HEK293 (cell line): ENCODE data around the gene GTF2H2C.
A peak's percentile ranks its signal among the peaks of the same experiment; 100 is the strongest.
"Not testable (repeated sequence)": the region's sequence is repeated elsewhere in the genome, so short reads cannot be mapped to it uniquely, and the experiment has no call there.

Source experiments
- CTCF ChIA-PET: fragments of 350-600 bp; formaldehyde crosslinking; extraction: SDS; loops from one replicate; lab custom pipeline; 2021; ENCODE audit warnings: antibody characterized with exemption; lab: Yijun Ruan, JAX
- POLR2A ChIA-PET: fragments of 300-600 bp; formaldehyde crosslinking; extraction: SDS; loops from one replicate; lab custom pipeline; 2020; ENCODE audit warnings: antibody characterized with exemption, inconsistent platforms; lab: Yijun Ruan, JAX
- H3K27ac ChIP-seq: fragments of 200-500 bp; sonication (Bioruptor generic); 2 replicates; pipeline ENCODE4 v1.5.1; 2014; ENCODE audit warnings: low read depth, low read length, control low read depth, inconsistent platforms; ENCODE audit errors: extremely low read depth
- H3K36me3 ChIP-seq, 2 experiments: fragments of 200-500 bp in 1 of 2; sonication (Bioruptor generic) in 1 of 2; 1 replicate in 1 of 2; 2 replicates in 1 of 2; pipeline ENCODE4 v1.5.1; 2014 to 2017; ENCODE audit warnings: inconsistent platforms in 2 of 2, low read length in 2 of 2; ENCODE audit not compliant: control insufficient read depth in 2 of 2, insufficient read depth in 1 of 2
- H3K4me1 ChIP-seq: fragments of 200-500 bp; sonication (Bioruptor generic); 2 replicates; pipeline ENCODE4 v1.5.1; 2014; ENCODE audit warnings: mild to moderate bottlenecking, low read length, inconsistent platforms; ENCODE audit not compliant: control insufficient read depth, insufficient read depth
- H3K4me3 ChIP-seq: 2 replicates; pipeline ENCODE4 v1.5.1; 2011; ENCODE audit warnings: low read depth, mild to moderate bottlenecking, control low read depth, low read length, moderate library complexity
- H3K9me3 ChIP-seq: fragments of 200-500 bp; sonication (Bioruptor generic); 2 replicates; pipeline ENCODE4 v1.5.1; 2014; ENCODE audit warnings: low read depth, low read length, inconsistent platforms; ENCODE audit not compliant: control insufficient read depth, insufficient read depth
- TCF7L2 ChIP-seq: IDR thresholded peaks from 2 replicates; pipeline ENCODE4 v1.6.1; 2011; ENCODE audit warnings: low read depth, mild to moderate bottlenecking, inconsistent platforms, low read length, moderate library complexity, borderline replicate concordance
- ZBTB11 ChIP-seq: fragments of 450-650 bp; formaldehyde crosslinking; conservative IDR thresholded peaks from 2 replicates; pipeline ENCODE4 v1.5.1; 2016; ENCODE audit warnings: low read depth, missing biosample characterization, missing genetic modification characterization
- ZBTB17 ChIP-seq: fragments of 450-650 bp; formaldehyde crosslinking; IDR thresholded peaks from 2 replicates; pipeline ENCODE4 v1.5.1; 2016; ENCODE audit warnings: missing biosample characterization, missing genetic modification characterization
- ZBTB8A ChIP-seq: fragments of 450-650 bp; formaldehyde crosslinking; IDR thresholded peaks from 2 replicates; pipeline ENCODE4 v1.5.1; 2016; ENCODE audit warnings: missing biosample characterization, missing genetic modification characterization
- ZNF140 ChIP-seq: fragments of 450-650 bp; formaldehyde crosslinking; IDR thresholded peaks from 2 replicates; pipeline ENCODE4 v1.5.1; 2016; ENCODE audit warnings: missing biosample characterization, missing genetic modification characterization
- ZNF184 ChIP-seq: fragments of 450-650 bp; IDR thresholded peaks from 2 replicates; pipeline ENCODE4 v1.5.1; 2018; ENCODE audit warnings: missing biosample characterization, mild to moderate bottlenecking, missing genetic modification characterization
- ZNF324 ChIP-seq: fragments of 450-650 bp; formaldehyde crosslinking; IDR thresholded peaks from 2 replicates; pipeline ENCODE4 v1.5.1; 2016; ENCODE audit warnings: missing biosample characterization, missing genetic modification characterization
- ZNF335 ChIP-seq: fragments of 450-650 bp; formaldehyde crosslinking; conservative IDR thresholded peaks from 2 replicates; pipeline ENCODE4 v1.5.1; 2016; ENCODE audit warnings: missing biosample characterization, missing genetic modification characterization
- ZNF449 ChIP-seq: fragments of 450-650 bp; formaldehyde crosslinking; IDR thresholded peaks from 2 replicates; pipeline ENCODE4 v1.5.1; 2017; ENCODE audit warnings: missing biosample characterization, mild to moderate bottlenecking, missing genetic modification characterization, moderate library complexity
- ZNF501 ChIP-seq: fragments of 450-650 bp; formaldehyde crosslinking; IDR thresholded peaks from 2 replicates; pipeline ENCODE4 v1.5.1; 2016; ENCODE audit warnings: missing biosample characterization, missing genetic modification characterization
- ZNF670 ChIP-seq: fragments of 450-650 bp; formaldehyde crosslinking; IDR thresholded peaks from 2 replicates; pipeline ENCODE4 v1.5.1; 2016; ENCODE audit warnings: missing biosample characterization, missing genetic modification characterization, low read depth
- TF ChIP-seq, protein P1 (sequence below): fragments of 450-650 bp; formaldehyde crosslinking; optimal IDR thresholded peaks from 2 replicates; pipeline ENCODE3; 2016; ENCODE audit warnings: missing biosample characterization, mild to moderate bottlenecking, missing genetic modification characterization
- TF ChIP-seq, protein P2 (sequence below): fragments of 450-650 bp; formaldehyde crosslinking; IDR thresholded peaks from 2 replicates; pipeline ENCODE4 v1.5.1; 2016; ENCODE audit warnings: missing biosample characterization, missing genetic modification characterization

Gene GTF2H2C

GRCh38 chr5:69559908-69560330 lies at the start of gene GTF2H2C:
GTF2H2C (plus strand) TSS chr5:69560191; CDS start chr5:69565133, 4,942 bp downstream.
- POLR2A ChIA-PET, H3K4me1 ChIP-seq, CTCF ChIA-PET, H3K36me3 ChIP-seq, H3K9me3 ChIP-seq: not testable (repeated sequence)
- peak within 1 kb of the TSS; percentile 12; the same call in 1 of the 2 replicates for H3K27ac ChIP-seq
- TF ChIP-seq, protein P1, sequence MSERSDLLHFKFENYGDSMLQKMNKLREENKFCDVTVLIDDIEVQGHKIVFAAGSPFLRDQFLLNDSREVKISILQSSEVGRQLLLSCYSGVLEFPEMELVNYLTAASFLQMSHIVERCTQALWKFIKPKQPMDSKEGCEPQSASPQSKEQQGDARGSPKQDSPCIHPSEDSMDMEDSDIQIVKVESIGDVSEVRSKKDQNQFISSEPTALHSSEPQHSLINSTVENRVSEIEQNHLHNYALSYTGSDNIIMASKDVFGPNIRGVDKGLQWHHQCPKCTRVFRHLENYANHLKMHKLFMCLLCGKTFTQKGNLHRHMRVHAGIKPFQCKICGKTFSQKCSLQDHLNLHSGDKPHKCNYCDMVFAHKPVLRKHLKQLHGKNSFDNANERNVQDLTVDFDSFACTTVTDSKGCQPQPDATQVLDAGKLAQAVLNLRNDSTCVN, result peak; percentile 46
- TF ChIP-seq ZNF501 (peak; percentile 36; the same call in 1 of the 2 replicates), ZBTB11 (tag by site-specific recombination) (peak; percentile 92), ZBTB17 (peak; percentile 61), ZBTB8A (tag by site-specific recombination) (peak; percentile 36; the same call in 1 of the 2 replicates), ZNF449 (tag by site-specific recombination) (0 out of 2 replicates have a peak, but pooled peaks have one; percentile 16), ZNF335 (0 out of 2 replicates have a peak, but pooled peaks have one; percentile 20)
- TF ChIP-seq, protein P2, sequence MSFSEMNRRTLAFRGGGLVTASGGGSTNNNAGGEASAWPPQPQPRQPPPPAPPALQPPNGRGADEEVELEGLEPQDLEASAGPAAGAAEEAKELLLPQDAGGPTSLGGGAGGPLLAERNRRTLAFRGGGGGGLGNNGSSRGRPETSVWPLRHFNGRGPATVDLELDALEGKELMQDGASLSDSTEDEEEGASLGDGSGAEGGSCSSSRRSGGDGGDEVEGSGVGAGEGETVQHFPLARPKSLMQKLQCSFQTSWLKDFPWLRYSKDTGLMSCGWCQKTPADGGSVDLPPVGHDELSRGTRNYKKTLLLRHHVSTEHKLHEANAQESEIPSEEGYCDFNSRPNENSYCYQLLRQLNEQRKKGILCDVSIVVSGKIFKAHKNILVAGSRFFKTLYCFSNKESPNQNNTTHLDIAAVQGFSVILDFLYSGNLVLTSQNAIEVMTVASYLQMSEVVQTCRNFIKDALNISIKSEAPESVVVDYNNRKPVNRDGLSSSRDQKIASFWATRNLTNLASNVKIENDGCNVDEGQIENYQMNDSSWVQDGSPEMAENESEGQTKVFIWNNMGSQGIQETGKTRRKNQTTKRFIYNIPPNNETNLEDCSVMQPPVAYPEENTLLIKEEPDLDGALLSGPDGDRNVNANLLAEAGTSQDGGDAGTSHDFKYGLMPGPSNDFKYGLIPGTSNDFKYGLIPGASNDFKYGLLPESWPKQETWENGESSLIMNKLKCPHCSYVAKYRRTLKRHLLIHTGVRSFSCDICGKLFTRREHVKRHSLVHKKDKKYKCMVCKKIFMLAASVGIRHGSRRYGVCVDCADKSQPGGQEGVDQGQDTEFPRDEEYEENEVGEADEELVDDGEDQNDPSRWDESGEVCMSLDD (tag by site-specific recombination), result 0 out of 2 replicates have a peak, but pooled peaks have one; percentile 22
- H3K4me3 ChIP-seq, result peak within 1 kb of the TSS; percentile 47

GRCh38 chr5:69510694-69511093 lies 49.3 kb upstream of the GTF2H2C start:
- no peak overlapping the region for H3K27ac ChIP-seq
- ChIA-PET POLR2A (interaction anchor here (0.7 kb wide), 1 partner anchor 93 kb away, joined by 3 read pairs; no protein-coding TSS in a partner anchor), CTCF (interaction anchor here (0.6 kb wide), 1 partner anchor 418 kb away, joined by 3 read pairs; no protein-coding TSS in a partner anchor)
- H3K36me3 ChIP-seq, result peaks cover 24 to 26% of the 10 kb centered on the region in 2 experiments
- H3K9me3 ChIP-seq, result no peaks in the 10 kb centered on the region
- no peak overlapping the region for H3K4me3 ChIP-seq
- peaks cover 8% of the 10 kb centered on the region; the same call in 1 of the 2 replicates for H3K4me1 ChIP-seq
- TF ChIP-seq ZNF670 (tag by site-specific recombination) (no peak), ZNF140 (tag by site-specific recombination) (peak; percentile 40; the same call in 1 of the 2 replicates), ZNF324 (tag by site-specific recombination) (no peak), ZNF184 (tag by site-specific recombination) (peak; percentile 69; the same call in 1 of the 2 replicates), TCF7L2 (no peak)
